HFF-Myc (cell line): ENCODE data around the gene NR2F1.

Source experiments
- DNase-seq: peaks from one replicate; pipeline ENCODE4 v3.0.0-alpha.2; 2011; ENCODE audit warnings: low read depth; ENCODE audit errors: extremely low read depth
- H3K4me3 ChIP-seq: replicated peaks from 2 replicates; pipeline ENCODE4 v1.5.1; 2011; ENCODE audit warnings: low read depth, mild to moderate bottlenecking, control low read depth, low read length
- CTCF ChIP-seq: IDR thresholded peaks from 2 replicates; pipeline ENCODE4 v1.5.1; 2012; ENCODE audit warnings: mild to moderate bottlenecking, low read depth, low read length, control low read depth; ENCODE audit errors: missing control alignments

Gene NR2F1

DNA sequence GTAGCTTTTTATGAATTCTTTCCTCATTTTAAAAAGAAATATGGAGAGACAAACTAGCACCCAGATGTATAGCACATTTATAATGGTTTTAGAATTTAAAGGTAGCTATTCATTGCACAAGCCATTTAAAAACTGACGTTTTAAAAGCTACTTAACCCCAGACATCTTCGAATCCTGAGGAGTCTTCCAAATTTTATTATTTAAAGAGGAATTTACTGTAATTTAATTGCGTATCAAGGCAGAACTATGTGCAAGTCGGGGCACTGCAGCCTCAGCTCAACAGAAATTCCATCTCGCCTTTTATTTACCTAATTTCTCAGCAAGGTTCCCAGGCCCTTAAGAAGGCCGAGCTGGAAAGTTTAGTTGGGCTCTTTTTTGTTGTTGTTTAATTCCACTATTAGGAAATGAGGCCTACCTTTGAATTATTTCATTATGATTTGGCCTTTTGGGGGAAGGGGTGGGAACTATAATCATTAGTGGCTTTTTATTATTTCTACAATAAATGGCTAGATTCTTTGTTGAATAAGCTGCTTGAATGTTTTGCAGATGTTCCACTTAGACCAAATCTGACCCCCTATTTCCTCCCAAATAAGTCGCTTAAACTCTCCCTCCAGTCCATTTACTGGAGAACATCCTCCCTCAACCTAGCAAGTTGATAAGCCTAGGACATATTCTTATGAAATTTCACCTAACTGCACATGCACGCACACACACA, 20.2 kb downstream of the NR2F1 start:
- H3K4me3 ChIP-seq = no peak overlapping the region
- DNase-seq = no peak
- TF ChIP-seq CTCF = no peak

DNA sequence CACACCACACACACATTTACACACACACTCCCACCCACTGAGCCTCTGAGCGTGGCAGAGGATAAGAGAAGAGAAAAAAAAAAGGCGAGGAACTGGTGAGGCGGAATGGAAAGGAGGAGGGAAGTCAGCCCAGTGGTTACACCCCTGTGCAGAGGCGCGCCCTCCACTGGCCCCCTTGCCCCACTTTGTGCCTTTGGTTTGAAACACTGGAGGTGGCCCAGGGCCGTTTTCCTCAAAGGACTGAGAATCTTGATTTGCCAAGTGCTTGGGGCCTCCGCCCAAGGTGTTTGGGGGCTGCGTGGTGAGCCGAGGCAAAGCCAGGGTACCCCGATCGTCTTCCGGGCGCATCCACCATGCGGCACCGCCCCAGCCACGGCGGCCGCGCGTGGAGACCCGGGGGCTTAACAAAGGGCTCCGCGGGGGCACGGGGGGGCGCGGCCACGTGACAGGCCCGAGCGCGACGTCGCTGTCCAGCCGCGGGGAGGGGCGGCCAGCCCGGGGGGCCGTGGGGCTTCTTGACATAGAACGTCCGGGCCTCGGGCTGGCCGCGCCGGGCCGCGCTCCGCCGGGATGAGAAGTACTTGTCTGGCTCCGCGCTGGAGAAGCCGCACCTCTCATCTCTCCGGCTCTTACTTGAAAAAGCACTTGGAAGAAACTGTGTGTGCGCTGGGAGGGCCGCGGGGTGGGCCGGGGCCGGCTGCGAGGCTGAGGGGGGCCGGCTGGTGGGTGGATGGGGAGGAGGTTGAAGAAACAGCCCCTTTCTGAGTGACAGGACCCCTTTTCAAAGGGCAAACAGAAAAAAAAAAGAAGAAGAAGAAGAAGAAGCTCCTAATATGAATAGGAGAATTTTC, 21.0 kb downstream of the NR2F1 start:
- H3K4me3 ChIP-seq = peak overlapping the region; percentile 25
- TF ChIP-seq CTCF = no peak
- DNase-seq = no peak

GRCh38 chr5:93604644-93605515, 21.9 kb downstream of the NR2F1 start:
- TF ChIP-seq CTCF = no peak
- DNase-seq = no peak
- no peak overlapping the region for H3K4me3 ChIP-seq

GRCh38 chr5:93606382-93606752, 23.3 kb downstream of the NR2F1 start:
- H3K4me3 ChIP-seq = no peak overlapping the region
- TF ChIP-seq CTCF = no peak
- DNase-seq = no peak

DNA sequence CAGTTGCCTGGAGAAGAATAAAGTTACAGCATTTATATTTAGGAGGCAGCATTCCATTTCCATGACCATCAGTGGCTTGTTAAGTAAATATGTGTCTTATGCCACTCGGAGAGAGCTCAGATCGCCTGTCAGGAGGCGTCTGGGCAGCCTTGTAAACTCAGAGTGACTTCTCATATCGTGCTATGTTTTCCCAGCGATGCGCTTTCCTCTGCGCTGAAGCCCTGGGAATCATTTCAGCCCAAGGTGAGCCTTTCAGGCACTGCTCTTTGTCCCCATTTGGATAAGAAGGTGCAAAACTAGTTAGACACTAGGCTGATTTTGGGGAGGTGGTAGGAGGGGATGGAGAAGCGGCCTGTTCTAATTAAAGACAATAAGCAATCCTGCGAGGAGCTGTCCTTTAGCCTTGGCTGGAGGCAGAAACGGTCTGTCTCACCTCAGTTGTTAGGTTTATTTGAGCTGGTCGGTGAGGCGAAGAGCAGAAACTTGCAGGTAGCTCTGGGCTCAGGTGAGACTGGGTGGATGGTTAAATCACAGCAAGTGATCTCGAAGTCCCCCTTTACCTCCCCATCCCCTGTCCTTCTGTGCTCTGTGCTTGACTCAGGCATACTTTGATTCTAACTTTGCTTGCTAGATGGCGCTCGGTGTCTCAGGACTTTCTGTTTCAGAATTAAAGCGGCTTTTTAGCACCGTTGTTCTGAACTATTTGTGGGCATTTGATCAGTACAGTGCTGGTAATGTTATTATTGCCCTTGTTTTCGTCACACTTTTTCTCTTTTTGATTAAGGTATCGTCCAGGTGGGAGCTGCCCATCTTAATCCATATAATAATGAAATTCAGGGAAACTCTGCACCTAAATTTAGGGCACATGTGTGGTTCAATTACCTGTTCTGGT, 24.6 kb downstream of the NR2F1 start:
- no peak for DNase-seq
- H3K4me3 ChIP-seq = no peak overlapping the region
- TF ChIP-seq CTCF = peak; percentile 60

DNA sequence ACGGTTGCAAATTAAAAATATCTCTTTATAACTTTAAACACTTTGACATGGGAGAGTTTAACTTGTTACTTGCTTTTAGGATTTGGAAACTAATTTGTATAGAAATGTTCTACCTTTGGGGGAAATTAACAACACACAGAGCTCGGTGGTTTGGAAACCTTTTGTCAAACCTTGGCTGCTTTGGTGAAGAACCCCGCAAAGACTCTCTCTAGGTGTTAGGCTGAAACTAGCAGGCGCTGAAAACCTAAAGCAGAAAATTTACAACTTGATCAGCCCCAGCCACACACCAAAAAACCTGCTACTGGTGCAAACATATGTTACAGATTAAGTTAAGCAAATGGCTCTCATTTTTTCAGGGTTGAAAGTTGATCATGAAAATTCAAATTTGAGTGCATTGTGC, 25.8 kb downstream of the NR2F1 start:
- no peak overlapping the region for H3K4me3 ChIP-seq
- no peak for TF ChIP-seq CTCF
- no peak for DNase-seq
